BJ (cell line): ENCODE measurements around the gene ZBTB38. TPM values are rescaled to one million over a fixed set of nuclear protein-coding genes. Genes with fewer than 3 reads are reported as not detected.

Source experiments
- CTCF ChIA-PET: fragments of 350-600 bp; formaldehyde crosslinking; extraction: SDS; loops from one replicate; lab custom pipeline; 2021; ENCODE audit warnings: antibody characterized with exemption, inconsistent platforms; lab: Yijun Ruan, JAX
- POLR2A ChIA-PET: fragments of 300-600 bp; sonication (Branson Sonifier 250); formaldehyde crosslinking; extraction: SDS; loops from one replicate; lab custom pipeline; 2021; ENCODE audit warnings: antibody characterized with exemption; lab: Charles Lee
- DNase-seq: peaks from one replicate; pipeline ENCODE4 v3.0.0-alpha.2; 2011; ENCODE audit warnings: low read depth
- H3K27me3 ChIP-seq: 2 replicates; pipeline ENCODE4 v1.6.0; 2011; ENCODE audit warnings: low read length; ENCODE audit not compliant: control insufficient read depth, insufficient read depth
- H3K36me3 ChIP-seq: 2 replicates; pipeline ENCODE4 v1.5.1; 2011; ENCODE audit warnings: low read length; ENCODE audit not compliant: control insufficient read depth, insufficient read depth
- H3K4me3 ChIP-seq: 2 replicates; pipeline ENCODE4 v1.5.1; 2011; ENCODE audit warnings: low read depth, mild to moderate bottlenecking, control low read depth, low read length
- polyA plus RNA-seq: library from polyadenylated mRNA; depleted of rRNA; stranded (reverse); fragments of >200 nt; gene quantifications from 2 replicates; pipeline ENCODE4 v1.2.3, GENCODE V29; 2011
- TF ChIP-seq, protein P1 (sequence below): IDR thresholded peaks from 2 replicates; pipeline ENCODE4 v1.5.1; 2011; ENCODE audit warnings: low read depth, mild to moderate bottlenecking, control low read depth, inconsistent platforms, low read length, moderate library complexity; ENCODE audit not compliant: insufficient read depth

ZBTB38 gene
- polyA plus RNA-seq, 1 experiment = 62.0 TPM

DNA sequence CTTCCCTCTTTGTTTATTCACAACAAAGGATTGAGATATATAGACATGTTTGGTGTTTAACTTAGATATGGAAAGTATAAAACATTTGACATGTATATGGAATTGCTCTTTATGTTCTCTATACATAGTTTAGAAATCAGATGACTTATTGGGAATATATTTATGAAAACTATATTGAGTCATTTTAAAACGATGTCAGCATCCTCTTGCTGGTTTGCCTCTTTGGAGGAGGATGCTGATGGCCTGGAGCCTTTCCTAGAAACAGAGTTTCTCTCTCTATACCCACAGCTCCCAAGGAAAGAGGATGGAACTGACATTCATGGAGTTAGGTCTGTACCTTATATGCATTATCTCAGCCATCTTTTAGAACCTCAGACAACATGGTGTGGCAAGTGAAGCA is 40.3 kb downstream of the ZBTB38 start:
- no peak for DNase-seq
- Histone ChIP-seq H3K27me3 (no peaks in the 10 kb centered on the region), H3K4me3 (no peak overlapping the region), H3K36me3 (peaks cover 19% of the 10 kb centered on the region)
- ChIA-PET CTCF (interaction anchor here (1.3 to 1.8 kb wide), 2 partner anchors 10 to 44 kb away, joined by 3 read pairs; no protein-coding TSS in a partner anchor), POLR2A (no interaction called here)
- TF ChIP-seq, protein P1, sequence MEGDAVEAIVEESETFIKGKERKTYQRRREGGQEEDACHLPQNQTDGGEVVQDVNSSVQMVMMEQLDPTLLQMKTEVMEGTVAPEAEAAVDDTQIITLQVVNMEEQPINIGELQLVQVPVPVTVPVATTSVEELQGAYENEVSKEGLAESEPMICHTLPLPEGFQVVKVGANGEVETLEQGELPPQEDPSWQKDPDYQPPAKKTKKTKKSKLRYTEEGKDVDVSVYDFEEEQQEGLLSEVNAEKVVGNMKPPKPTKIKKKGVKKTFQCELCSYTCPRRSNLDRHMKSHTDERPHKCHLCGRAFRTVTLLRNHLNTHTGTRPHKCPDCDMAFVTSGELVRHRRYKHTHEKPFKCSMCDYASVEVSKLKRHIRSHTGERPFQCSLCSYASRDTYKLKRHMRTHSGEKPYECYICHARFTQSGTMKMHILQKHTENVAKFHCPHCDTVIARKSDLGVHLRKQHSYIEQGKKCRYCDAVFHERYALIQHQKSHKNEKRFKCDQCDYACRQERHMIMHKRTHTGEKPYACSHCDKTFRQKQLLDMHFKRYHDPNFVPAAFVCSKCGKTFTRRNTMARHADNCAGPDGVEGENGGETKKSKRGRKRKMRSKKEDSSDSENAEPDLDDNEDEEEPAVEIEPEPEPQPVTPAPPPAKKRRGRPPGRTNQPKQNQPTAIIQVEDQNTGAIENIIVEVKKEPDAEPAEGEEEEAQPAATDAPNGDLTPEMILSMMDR = no peak

DNA sequence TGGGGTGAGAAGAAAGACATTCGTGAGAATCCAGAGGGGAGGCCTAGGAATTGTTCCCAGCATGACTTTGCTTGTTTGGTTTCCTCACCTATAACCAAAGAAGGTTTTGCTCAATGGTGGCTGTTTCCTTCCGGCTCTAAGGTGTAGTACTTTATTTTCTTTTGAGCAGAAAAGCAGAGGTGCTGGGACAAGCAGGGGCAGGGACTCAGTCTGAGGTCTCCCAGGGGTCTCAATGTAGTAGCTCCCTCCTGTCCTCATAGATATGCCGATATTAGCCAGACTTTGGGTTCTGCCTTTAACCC is 41.6 kb downstream of the ZBTB38 start:
- no peak for DNase-seq
- POLR2A ChIA-PET = no interaction called here

DNA sequence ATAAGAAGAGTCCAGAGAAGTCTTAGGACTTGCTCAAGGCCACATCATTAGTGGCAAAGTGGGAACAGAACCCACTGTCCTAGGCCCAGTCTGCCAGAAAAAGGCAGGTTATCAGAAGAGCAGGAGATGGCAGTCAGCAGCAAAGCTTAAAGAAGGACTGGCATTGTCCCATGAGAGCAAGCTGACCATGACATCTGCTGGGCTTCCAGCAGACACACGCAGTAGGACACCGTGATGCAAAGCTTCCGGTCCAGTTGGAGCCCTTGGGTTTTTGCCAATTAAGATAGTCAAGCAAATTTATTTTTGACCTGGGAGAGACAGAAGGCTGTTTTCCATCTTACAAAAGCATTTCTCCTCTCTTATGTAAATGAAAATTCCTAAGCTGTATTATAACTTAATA is 42.1 kb downstream of the ZBTB38 start:
- TF ChIP-seq, protein P1 = no peak
- no peak overlapping the region for H3K4me3 ChIP-seq
- ChIA-PET POLR2A (no interaction called here), CTCF (interaction anchor here (0.7 to 1.7 kb wide), 5 partner anchors 12 to 49 kb away, joined by 3 to 15 read pairs (median 3); no protein-coding TSS in a partner anchor)
- H3K36me3 ChIP-seq = peaks cover 18% of the 10 kb centered on the region
- H3K27me3 ChIP-seq = no peaks in the 10 kb centered on the region
- no peak for DNase-seq

More for the DNA sequence above, 41.6 kb downstream of the ZBTB38 start:
- TF ChIP-seq, protein P1 = no peak
- CTCF ChIA-PET = interaction anchor here (0.9 to 1.7 kb wide), 4 partner anchors 18 to 49 kb away, joined by 3 to 15 read pairs (median 4); no protein-coding TSS in a partner anchor
- Histone ChIP-seq H3K27me3 (no peaks in the 10 kb centered on the region), H3K4me3 (no peak overlapping the region), H3K36me3 (peaks cover 17% of the 10 kb centered on the region)

DNA sequence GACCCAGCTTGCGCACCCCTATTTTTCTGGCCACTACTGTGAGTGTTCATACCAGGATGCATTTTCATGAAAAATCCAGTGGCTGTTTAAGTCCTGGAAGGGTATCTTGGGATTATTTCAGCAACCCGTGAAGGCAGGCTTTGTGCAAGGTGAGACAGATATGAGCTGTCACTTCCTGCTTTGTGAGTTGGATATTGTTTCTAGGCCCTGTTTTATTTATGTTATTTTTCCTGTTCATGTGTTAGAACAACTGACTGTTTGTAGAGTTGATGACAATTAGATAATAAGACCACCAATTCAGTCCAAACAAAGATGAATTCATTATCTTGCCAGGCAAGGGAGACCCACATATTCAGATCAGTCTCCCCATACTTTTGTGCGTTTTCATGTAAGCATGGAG is 42.5 kb downstream of the ZBTB38 start:
- Histone ChIP-seq H3K4me3 (no peak overlapping the region), H3K36me3 (peaks cover 19% of the 10 kb centered on the region), H3K27me3 (no peaks in the 10 kb centered on the region)
- no peak for DNase-seq
- CTCF ChIA-PET = interaction anchor here (0.7 to 1.7 kb wide), 4 partner anchors 12 to 50 kb away, joined by 3 to 15 read pairs (median 3); no protein-coding TSS in a partner anchor
- POLR2A ChIA-PET = no interaction called here
- TF ChIP-seq, protein P1 = no peak

DNA sequence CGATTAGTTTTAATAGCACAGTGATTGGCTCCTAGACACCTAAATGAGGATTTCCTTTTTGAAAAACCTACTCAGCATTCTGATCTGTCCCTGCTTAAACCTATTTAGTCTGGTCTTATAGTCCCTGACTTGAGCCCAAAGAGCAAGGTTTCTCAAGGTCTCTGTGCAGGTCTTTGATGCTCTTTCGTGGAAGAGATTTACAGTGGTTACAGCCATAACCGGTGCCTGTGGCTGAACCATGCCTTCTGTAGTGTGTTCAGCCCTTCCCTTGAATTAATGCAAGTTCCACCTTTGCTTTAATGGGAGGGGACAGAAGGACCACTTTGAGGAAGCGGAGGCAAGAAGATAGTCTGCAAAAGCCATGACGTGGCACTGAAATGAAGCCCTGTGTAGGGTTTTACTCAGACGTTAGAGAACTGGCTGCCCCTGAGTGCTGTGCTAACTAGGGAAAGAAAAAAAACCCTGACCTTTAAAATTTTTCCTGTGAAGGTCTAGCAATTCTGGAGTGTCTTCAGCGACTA is 43.0 kb downstream of the ZBTB38 start:
- TF ChIP-seq, protein P1 = no peak
- H3K4me3 ChIP-seq = no peak overlapping the region
- DNase-seq = no peak
- ChIA-PET POLR2A (interaction anchor here (0.6 to 1.2 kb wide), 4 partner anchors 28 to 76 kb away, joined by 3 to 11 read pairs (median 4); no protein-coding TSS in a partner anchor), CTCF (interaction anchor here (1.6 to 1.8 kb wide), 4 partner anchors 19 to 108 kb away, joined by 3 to 15 read pairs (median 5); no protein-coding TSS in a partner anchor)
- no peaks in the 10 kb centered on the region for H3K27me3 ChIP-seq
- peaks cover 14% of the 10 kb centered on the region for H3K36me3 ChIP-seq
